Measurements from ENCODE around the gene RAP1GAP2.
"Not testable (repeated sequence)": the region's sequence is repeated elsewhere in the genome, so short reads cannot be mapped to it uniquely, and the experiment has no call there.

Gene RAP1GAP2

GRCh38 chr17:2785376-2785775 lies 10.9 kb upstream of the RAP1GAP2 start:
- in situ Hi-C loops (cut with HindIII; ENCODE audit: low sequenced_read_pairs) = not testable (repeated sequence)

- in situ Hi-C loops (cut with HindIII; ENCODE audit: low sequenced_read_pairs) = no loop called here
Observed at GRCh38 chr17:2786176-2786881, 9.9 kb upstream of the RAP1GAP2 start.

GRCh38 chr17:2789700-2790099 lies 6.5 kb upstream of the RAP1GAP2 start:
- in situ Hi-C loops (cut with HindIII; ENCODE audit: low sequenced_read_pairs) = no loop called here

GRCh38 chr17:2792366-2793169 lies 3.7 kb upstream of the RAP1GAP2 start:
- in situ Hi-C loops (cut with HindIII; ENCODE audit: low sequenced_read_pairs) = no loop called here

- in situ Hi-C loops (cut with HindIII; ENCODE audit: low sequenced_read_pairs) = no loop called here
Observed at GRCh38 chr17:2794111-2794803, 2.0 kb upstream of the RAP1GAP2 start.

- in situ Hi-C loops (cut with HindIII; ENCODE audit: low sequenced_read_pairs) = no loop called here
Observed at GRCh38 chr17:2795441-2796163, 636 bp upstream of the RAP1GAP2 start.

GRCh38 chr17:2797226-2797625 lies 988 bp downstream of the RAP1GAP2 start:
- in situ Hi-C loops (cut with HindIII; ENCODE audit: low sequenced_read_pairs) = no loop called here

- in situ Hi-C loops (cut with HindIII; ENCODE audit: low sequenced_read_pairs) = no loop called here
Observed at GRCh38 chr17:2797637-2798036, 1.4 kb downstream of the RAP1GAP2 start.

GRCh38 chr17:2798188-2798587 lies 1.9 kb downstream of the RAP1GAP2 start:
- in situ Hi-C loops (cut with HindIII; ENCODE audit: low sequenced_read_pairs) = no loop called here

GRCh38 chr17:2798678-2799077 lies 2.4 kb downstream of the RAP1GAP2 start:
- in situ Hi-C loops (cut with HindIII; ENCODE audit: low sequenced_read_pairs) = no loop called here

- in situ Hi-C loops (cut with HindIII; ENCODE audit: low sequenced_read_pairs) = no loop called here
Observed at GRCh38 chr17:2799653-2800052, 3.4 kb downstream of the RAP1GAP2 start.

GRCh38 chr17:2800367-2800766 lies 4.1 kb downstream of the RAP1GAP2 start:
- in situ Hi-C loops (cut with HindIII; ENCODE audit: low sequenced_read_pairs) = no loop called here

- in situ Hi-C loops (cut with HindIII; ENCODE audit: low sequenced_read_pairs) = no loop called here
Observed at GRCh38 chr17:2801841-2802240, 5.6 kb downstream of the RAP1GAP2 start.

GRCh38 chr17:2802574-2802973 lies 6.3 kb downstream of the RAP1GAP2 start:
- in situ Hi-C loops (cut with HindIII; ENCODE audit: low sequenced_read_pairs) = no loop called here

GRCh38 chr17:2803386-2803785 lies 7.1 kb downstream of the RAP1GAP2 start:
- in situ Hi-C loops (cut with HindIII; ENCODE audit: low sequenced_read_pairs) = no loop called here

GRCh38 chr17:2803971-2804370 lies 7.7 kb downstream of the RAP1GAP2 start:
- in situ Hi-C loops (cut with HindIII; ENCODE audit: low sequenced_read_pairs) = no loop called here

GRCh38 chr17:2804912-2805311 lies 8.7 kb downstream of the RAP1GAP2 start:
- in situ Hi-C loops (cut with HindIII; ENCODE audit: low sequenced_read_pairs) = no loop called here

GRCh38 chr17:2805961-2806360 lies 9.7 kb downstream of the RAP1GAP2 start:
- in situ Hi-C loops (cut with HindIII; ENCODE audit: low sequenced_read_pairs) = no loop called here

- in situ Hi-C loops (cut with HindIII; ENCODE audit: low sequenced_read_pairs) = no loop called here
Observed at GRCh38 chr17:2808367-2809335, 12.4 kb downstream of the RAP1GAP2 start.

- in situ Hi-C loops (cut with HindIII; ENCODE audit: low sequenced_read_pairs) = no loop called here
Observed at GRCh38 chr17:2809337-2809736, 13.1 kb downstream of the RAP1GAP2 start.
